Measurements from ENCODE around the gene TNNT2. TPM values are rescaled to one million over a fixed set of nuclear protein-coding genes. Genes with fewer than 3 reads are reported as not detected.
A peak's percentile ranks its signal among the peaks of the same experiment; 100 is the strongest.

Gene TNNT2
- total RNA-seq, 2 experiments from 2014 or later, result not detected

DNA sequence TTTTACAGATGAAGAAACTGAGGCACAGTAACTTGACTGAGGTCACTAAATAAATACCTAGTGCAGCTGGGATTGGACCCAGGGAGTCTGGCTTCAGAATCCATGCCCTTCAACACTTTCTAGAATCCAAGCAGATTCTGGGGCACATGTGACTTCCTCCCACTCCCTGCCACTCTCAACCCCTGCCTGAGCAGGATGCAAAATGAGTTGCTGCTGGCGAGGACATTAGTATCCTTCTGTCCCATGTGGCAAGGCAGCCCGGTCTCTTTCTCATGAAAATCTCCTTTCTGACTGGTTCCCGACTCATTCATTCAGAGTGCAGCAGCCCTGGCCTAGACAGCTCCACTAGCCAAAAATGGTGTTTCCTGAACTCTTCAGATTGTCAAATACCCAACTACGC, 28.4 kb downstream of the TNNT2 start:
- TF ChIP-seq CTCF (conservative IDR thresholded peaks at IDR 0.05; ENCODE audit: low read length) (no peak), EZH2phosphoT487 (IDR thresholded peaks at IDR 0.05; ENCODE audit: borderline replicate concordance, low read depth, low read length) (no peak)
- Histone ChIP-seq H3K4me2 (ENCODE audit: low read length) (no peak overlapping the region), H2AFZ (ENCODE audit: low read length) (no peak overlapping the region), H3K4me3 (ENCODE audit: low read depth, low read length, poor library complexity, severe bottlenecking) (no peak overlapping the region), H3K4me1 (ENCODE audit: insufficient read depth, low read length, poor library complexity, severe bottlenecking) (no peaks in the 10 kb centered on the region), H3K36me3 (ENCODE audit: insufficient read depth, low read length) (no peaks in the 10 kb centered on the region), H3K9me3 (ENCODE audit: low read length) (no peaks in the 10 kb centered on the region), H3K79me2 (ENCODE audit: insufficient read depth, low read depth, low read length) (no peaks in the 10 kb centered on the region), H3K9me2 (ENCODE audit: insufficient read depth, low read length) (no peaks in the 10 kb centered on the region), H4K20me1 (ENCODE audit: insufficient read depth, low read length) (no peaks in the 10 kb centered on the region), H3K27ac (ENCODE audit: low read depth, low read length, poor library complexity, severe bottlenecking) (no peak overlapping the region)
- BruUV-seq (replicated peaks), result no TSS peak
- POLR2A ChIA-PET, result interaction anchor here (0.7 kb wide), 1 partner anchor 266 kb away, joined by 3 read pairs; no protein-coding TSS in a partner anchor
- CTCF ChIA-PET (ENCODE audit: unreplicated experiment), result no interaction called here
- no peak for DNase-seq (ENCODE audit: low spot score)
- intact Hi-C loops (cut with micrococcal nuclease; ENCODE audit: unreplicated experiment), result no loop called here

DNA sequence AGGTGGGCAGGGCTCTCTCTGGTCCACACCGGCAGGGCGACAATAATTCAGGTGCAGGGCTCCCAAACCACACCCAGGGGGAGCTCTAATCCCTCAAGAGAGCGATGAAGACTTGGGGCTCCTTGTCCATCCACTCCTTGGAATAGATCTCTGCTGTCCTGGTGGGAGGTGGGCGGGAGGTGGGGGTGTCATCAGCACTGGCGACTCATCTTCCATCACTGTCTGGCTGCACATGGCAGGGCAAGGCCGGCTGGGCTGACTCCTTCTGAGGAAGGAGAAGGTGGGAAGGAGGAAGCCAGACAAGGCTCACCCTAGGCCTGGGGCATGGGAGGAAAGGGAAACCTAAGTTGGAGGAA, 29.3 kb downstream of the TNNT2 start:
- intact Hi-C loops (cut with micrococcal nuclease; ENCODE audit: unreplicated experiment), result no loop called here
- BruUV-seq (replicated peaks), result no TSS peak

More for the DNA sequence above, 29.3 kb downstream of the TNNT2 start:
- peak; percentile 49 for DNase-seq (ENCODE audit: low spot score)
- TF ChIP-seq CTCF (conservative IDR thresholded peaks at IDR 0.05; ENCODE audit: low read length) (peak; percentile 78), EZH2phosphoT487 (IDR thresholded peaks at IDR 0.05; ENCODE audit: borderline replicate concordance, low read depth, low read length) (no peak)
- Histone ChIP-seq H3K27ac (ENCODE audit: low read depth, low read length, poor library complexity, severe bottlenecking) (no peak overlapping the region), H3K9me2 (ENCODE audit: insufficient read depth, low read length) (no peaks in the 10 kb centered on the region), H3K4me3 (ENCODE audit: low read depth, low read length, poor library complexity, severe bottlenecking) (no peak overlapping the region), H2AFZ (ENCODE audit: low read length) (no peak overlapping the region), H4K20me1 (ENCODE audit: insufficient read depth, low read length) (no peaks in the 10 kb centered on the region), H3K9me3 (ENCODE audit: low read length) (no peaks in the 10 kb centered on the region), H3K36me3 (ENCODE audit: insufficient read depth, low read length) (no peaks in the 10 kb centered on the region), H3K4me2 (ENCODE audit: low read length) (no peak overlapping the region), H3K4me1 (ENCODE audit: insufficient read depth, low read length, poor library complexity, severe bottlenecking) (no peaks in the 10 kb centered on the region), H3K79me2 (ENCODE audit: insufficient read depth, low read depth, low read length) (no peaks in the 10 kb centered on the region)
- ChIA-PET POLR2A (no interaction called here), CTCF (ENCODE audit: unreplicated experiment) (no interaction called here)
